Aorta (tissue), 5 donors: ENCODE data around the gene PLK5. TPM values are rescaled to one million over a fixed set of nuclear protein-coding genes. Genes with fewer than 3 reads are reported as not detected.

Experiments
- ATAC-seq: fragments of 200-7000 bp; cut with Tn5 transposase; one replicate; pipeline ENCODE4 v1.9.1; 2022; ENCODE audit warnings: moderate library complexity; ENCODE audit not compliant: low FRiP score
- DNase-seq, 2 donors: peaks; one replicate each; pipeline ENCODE4 v3.0.0-alpha.2; 2020
- H3K27ac ChIP-seq, 2 donors: one replicate each; pipeline ENCODE4 v1.5.1; 2013; ENCODE audit warnings: low read length in 2 of 2, mild to moderate bottlenecking in 2 of 2, moderate library complexity in 2 of 2, control low read depth in 1 of 2, inconsistent platforms in 1 of 2, low read depth in 1 of 2
- H3K27me3 ChIP-seq, 2 donors: one replicate each; pipeline ENCODE4 v1.6.1; 2013; ENCODE audit warnings: control low read depth in 1 of 2, low read length in 1 of 2, mild to moderate bottlenecking in 1 of 2, moderate library complexity in 1 of 2; ENCODE audit not compliant: insufficient read depth in 2 of 2, control insufficient read depth in 1 of 2
- H3K36me3 ChIP-seq, 2 donors: one replicate each; pipeline ENCODE4 v1.6.1; 2013; ENCODE audit warnings: control low read depth in 1 of 2, low read length in 1 of 2, mild to moderate bottlenecking in 1 of 2; ENCODE audit not compliant: insufficient read depth in 2 of 2, control insufficient read depth in 1 of 2
- H3K4me1 ChIP-seq, 2 donors: one replicate each; pipeline ENCODE4 v1.6.1; 2013; ENCODE audit warnings: low read length in 2 of 2, control low read depth in 1 of 2, mild to moderate bottlenecking in 1 of 2, moderate library complexity in 1 of 2; ENCODE audit not compliant: insufficient read depth in 2 of 2, control insufficient read depth in 1 of 2
- H3K4me3 ChIP-seq, 2 donors: one replicate each; pipeline ENCODE4 v1.5.1; 2013; ENCODE audit warnings: low read length in 2 of 2, control low read depth in 1 of 2, mild to moderate bottlenecking in 1 of 2
- H3K9me3 ChIP-seq: one replicate; pipeline ENCODE4 v1.6.1; 2013; ENCODE audit warnings: mild to moderate bottlenecking, low read length; ENCODE audit not compliant: control insufficient read depth
- WGBS, 2 donors: extraction: QIAGEN DNeasy Blood & Tissue Kit; methylation state at CpG; one replicate each; pipeline ENCODE4 v1.1.7; 2013; 5-methylcytosine and 5-hydroxymethylcytosine counted together
- intact Hi-C, 2 donors: fragments of 100-400 bp; cut with DNase I; formaldehyde crosslinking; loops; one replicate each; pipeline versions ENCODE4 v1.14.2 to v1.15.0; 2022
- polyA plus RNA-seq, 2 donors: library from polyadenylated mRNA; stranded (reverse); fragments of 200-250 nt; gene quantifications; one replicate each; pipeline ENCODE4 v1.2.3, GENCODE V29; 2013
- total RNA-seq, 2 donors: library from RNA; stranded (reverse); fragmentation: NEBNext Ultra II Directional; extraction: Animal tissue kit (Norgen Biotek cat#: 25700); gene quantifications; one replicate each; pipeline ENCODE4 v1.2.1, GENCODE V29; 2021
- donor health status: healthy with polysubstance abuse.
- donor health status: Bipolar disorder and iron deficiency.
- donor health status: DM: no; HTN: no; CAD: no.
- donor health status: DM: no; HTN: no; CAD: no.
- donor health status: DM: yes; HTN: yes; CAD: no.

PLK5 gene
- total and polyA plus RNA-seq, 4 donors, result 0.15 TPM; not detected in 3

- WGBS, 2 donors, result 0 to 1% methylated on average over 43 to 74 of the region's 74 CpGs
- peak; percentile 99 for DNase-seq
- no peaks in the 10 kb centered on the region for H3K9me3 ChIP-seq
- intact Hi-C loops, result loop anchor here in 1 of 2 donors (1.0 to 2.0 kb wide), 2 partner anchors 11 to 52 kb away; partner anchors contain the start of genes C19orf25 and RPS15
- no peak within 1 kb of the TSS for H3K27ac ChIP-seq
- peak within 1 kb of the TSS; percentile 18 to 54 for H3K4me3 ChIP-seq
- no peaks in the 10 kb centered on the region for H3K36me3 ChIP-seq
- ATAC-seq, result peak; percentile 96
- H3K4me1 ChIP-seq, result no peaks in the 10 kb centered on the region
- H3K27me3 ChIP-seq, result no peaks in the 10 kb centered on the region
These were observed 33.4 kb upstream of the PLK5 start, which contains the start of gene PCSK4 for GRCh38 chr19:1490311-1491113. Gene PCSK4 (minus strand): TSS chr19:1490350. CDS start chr19:1490346, 4 bp downstream.

GRCh38 chr19:1491114-1491848 is 32.6 kb upstream of the PLK5 start, which contains the start of gene REEP6:
Gene REEP6 (plus strand): TSS chr19:1491181. CDS start chr19:1491270, 89 bp downstream.
- 2 to 5% methylated on average over 19 to 73 of the region's 73 CpGs for WGBS, 2 donors
- no peaks in the 10 kb centered on the region for H3K9me3 ChIP-seq
- H3K27me3 ChIP-seq, result no peaks in the 10 kb centered on the region
- H3K36me3 ChIP-seq, result no peaks in the 10 kb centered on the region
- peak within 1 kb of the TSS; percentile 18 to 54 for H3K4me3 ChIP-seq
- intact Hi-C loops, result loop anchor here in 1 of 2 donors (2.0 kb wide), 1 partner anchor 52 kb away; the partner anchor contains the start of gene RPS15
- H3K4me1 ChIP-seq, result no peaks in the 10 kb centered on the region
- no peak within 1 kb of the TSS for H3K27ac ChIP-seq
- DNase-seq (peak in 1 of 2 donors; percentile 78), ATAC-seq (no peak)

- ATAC-seq (no peak), DNase-seq (no peak)
- 55 to 58% methylated on average over 12 of the region's 12 CpGs for WGBS, 2 donors
- no peaks in the 10 kb centered on the region for H3K36me3 ChIP-seq
- no peak overlapping the region for H3K27ac ChIP-seq
- no peak overlapping the region for H3K4me3 ChIP-seq
- H3K27me3 ChIP-seq, result no peaks in the 10 kb centered on the region
- no peaks in the 10 kb centered on the region for H3K4me1 ChIP-seq
- intact Hi-C loops, result loop anchor here in 1 of 2 donors (2.0 kb wide), 1 partner anchor 53 kb away; the partner anchor contains the start of gene RPS15
- H3K9me3 ChIP-seq, result no peaks in the 10 kb centered on the region
These were observed 32.1 kb upstream of the PLK5 start for GRCh38 chr19:1491849-1492170.

DNA sequence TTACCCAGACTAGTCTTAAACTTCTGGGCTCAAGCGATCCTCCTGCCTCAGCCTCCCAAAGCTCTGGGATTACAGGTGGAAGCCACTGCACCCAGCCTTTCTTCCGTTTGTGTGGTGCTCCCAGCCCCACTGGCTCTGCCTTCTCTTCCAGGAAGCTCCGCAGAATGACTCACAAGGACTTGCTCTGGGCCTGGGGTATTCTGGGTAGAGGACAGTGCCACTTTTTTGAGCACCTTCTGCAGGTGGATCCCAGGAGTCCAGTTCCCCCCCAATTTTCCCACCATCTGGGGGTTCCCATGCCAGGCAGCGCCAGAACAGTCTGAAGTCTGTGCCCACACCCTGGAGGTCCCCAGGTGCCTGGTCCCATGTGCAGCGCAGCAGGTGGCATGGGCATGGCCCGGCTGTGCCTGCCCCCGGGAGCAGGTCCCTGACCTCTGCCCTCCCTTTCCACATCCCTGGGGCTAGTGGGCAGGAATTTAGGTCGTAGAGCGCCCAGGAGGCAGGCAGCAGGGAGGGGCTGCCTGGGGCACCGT is 31.3 kb upstream of the PLK5 start:
- H3K4me3 ChIP-seq, result no peak overlapping the region
- H3K4me1 ChIP-seq, result no peaks in the 10 kb centered on the region
- no peak overlapping the region for H3K27ac ChIP-seq
- no peak for DNase-seq
- H3K27me3 ChIP-seq, result no peaks in the 10 kb centered on the region
- 76 to 81% methylated on average over 10 of the region's 10 CpGs for WGBS, 2 donors
- ATAC-seq, result no peak
- no peaks in the 10 kb centered on the region for H3K9me3 ChIP-seq
- H3K36me3 ChIP-seq, result no peaks in the 10 kb centered on the region
- intact Hi-C loops, result no loop called here

GRCh38 chr19:1494115-1494815 is 29.6 kb upstream of the PLK5 start:
- no peak for DNase-seq

GRCh38 chr19:1495051-1495798 is 28.7 kb upstream of the PLK5 start:
- Histone ChIP-seq H3K36me3 (no peaks in the 10 kb centered on the region), H3K27me3 (no peaks in the 10 kb centered on the region), H3K4me1 (no peaks in the 10 kb centered on the region), H3K4me3 (no peak overlapping the region), H3K27ac (no peak overlapping the region), H3K9me3 (no peaks in the 10 kb centered on the region)
- intact Hi-C loops, result no loop called here
- ATAC-seq (no peak), DNase-seq (no peak)
- WGBS, 2 donors, result 84% methylated on average over 37 of the region's 37 CpGs

More at GRCh38 chr19:1494115-1494815, 29.6 kb upstream of the PLK5 start:
- intact Hi-C loops, result no loop called here
- Histone ChIP-seq H3K36me3 (no peaks in the 10 kb centered on the region), H3K9me3 (no peaks in the 10 kb centered on the region), H3K27ac (no peak overlapping the region), H3K27me3 (no peaks in the 10 kb centered on the region), H3K4me3 (no peak overlapping the region), H3K4me1 (no peaks in the 10 kb centered on the region)
- WGBS, 2 donors, result 53 to 60% methylated on average over 15 of the region's 15 CpGs
- no peak for ATAC-seq

GRCh38 chr19:1495799-1496713 is 27.8 kb upstream of the PLK5 start:
- 85% methylated on average over 40 of the region's 40 CpGs for WGBS, 2 donors
- no peaks in the 10 kb centered on the region for H3K36me3 ChIP-seq
- H3K4me3 ChIP-seq, result no peak overlapping the region
- intact Hi-C loops, result no loop called here
- H3K4me1 ChIP-seq, result no peaks in the 10 kb centered on the region
- H3K27ac ChIP-seq, result no peak overlapping the region
- ATAC-seq (no peak), DNase-seq (no peak)
- H3K9me3 ChIP-seq, result no peaks in the 10 kb centered on the region
- no peaks in the 10 kb centered on the region for H3K27me3 ChIP-seq
